Ascending aorta (tissue), 2 donors: ENCODE measurements around the gene PLD6. TPM values are rescaled to one million over a fixed set of nuclear protein-coding genes. Genes with fewer than 3 reads are reported as not detected.
"Not testable (repeated sequence)": the region's sequence is repeated elsewhere in the genome, so short reads cannot be mapped to it uniquely, and the experiment has no call there.

Experiments used
- DNase-seq, 2 donors: peaks; one replicate each; pipeline ENCODE4 v3.0.0-alpha.2; 2019; ENCODE audit warnings: low spot score in 2 of 2
- H3K27ac ChIP-seq, 2 donors: fragments of 200-600 bp; sonication (generic); one replicate each; pipeline ENCODE4 v1.5.1; 2016 to 2017; ENCODE audit warnings: mild to moderate bottlenecking in 1 of 2
- H3K27me3 ChIP-seq: fragments of 200-600 bp; sonication (generic); one replicate; pipeline ENCODE4 v1.5.1; 2017
- H3K36me3 ChIP-seq, 2 donors: fragments of 200-600 bp; sonication (generic); one replicate each; pipeline ENCODE4 v1.5.1; 2016
- H3K4me1 ChIP-seq, 2 donors: fragments of 200-600 bp; sonication (generic); one replicate each; pipeline ENCODE4 v1.5.1; 2016 to 2017; ENCODE audit warnings: mild to moderate bottlenecking in 1 of 2
- H3K4me3 ChIP-seq, 2 donors: fragments of 200-600 bp; sonication (generic); one replicate each; pipeline ENCODE4 v1.5.1; 2016 to 2017; ENCODE audit warnings: mild to moderate bottlenecking in 1 of 2
- H3K9me3 ChIP-seq, 2 donors: fragments of 200-600 bp; sonication (generic); one replicate each; pipeline ENCODE4 v1.5.1; 2016
- intact Hi-C: fragments of 100-400 bp; cut with DNase I; formaldehyde crosslinking; loops from one replicate; pipeline ENCODE4 v1.15.1; 2023
- total RNA-seq: library from RNA; depleted of rRNA; stranded (reverse); fragments of >200 nt; gene quantifications from one replicate; pipeline ENCODE4 v1.1.0, GENCODE V29; 2016
- TF ChIP-seq, protein P1 (sequence below), 3 experiments: fragments of 200-600 bp in 2 of 3; fragments of 450-650 bp in 1 of 3; sonication (generic) in 2 of 3; IDR thresholded peaks; one replicate each; pipeline ENCODE4 v1.5.1; 2016 to 2019; ENCODE audit warnings: antibody characterized with exemption in 3 of 3, mild to moderate bottlenecking in 1 of 3, moderate library complexity in 1 of 3

The PLD6 gene
- total RNA-seq, 1 donor from 2014 or later, result 0.32 TPM

DNA sequence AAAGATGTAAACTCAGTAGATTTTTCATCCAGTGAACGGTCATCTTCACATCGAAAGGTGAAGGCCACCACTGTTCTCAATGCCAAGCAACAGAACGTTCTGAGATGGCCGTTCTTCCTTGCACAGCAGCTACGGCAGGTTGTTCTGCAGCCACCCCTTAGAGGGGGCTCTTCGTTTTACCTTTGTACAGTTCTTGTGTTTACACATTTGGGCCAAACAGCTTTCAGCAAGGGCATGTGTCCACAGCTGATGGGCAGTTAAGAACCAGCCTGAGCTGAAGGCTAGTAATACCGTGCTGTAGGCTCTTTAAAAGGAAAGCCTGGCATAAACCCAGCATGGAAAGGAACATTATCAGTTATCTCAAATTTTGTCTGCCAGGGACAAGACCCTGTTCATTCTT lies 15.9 kb downstream of the PLD6 start:
- Histone ChIP-seq H3K4me1 (peaks cover 7 to 23% of the 10 kb centered on the region in 2 donors), H3K27ac (peak overlapping the region; percentile 61 to 70), H3K27me3 (no peaks in the 10 kb centered on the region), H3K4me3 (no peak overlapping the region), H3K9me3 (no peaks in the 10 kb centered on the region), H3K36me3 (peaks cover 9 to 27% of the 10 kb centered on the region in 2 donors)
- intact Hi-C loops, result loop anchor here (1.0 kb wide), 1 partner anchor 14 kb away; no protein-coding TSS in a partner anchor
- TF ChIP-seq, protein P1, sequence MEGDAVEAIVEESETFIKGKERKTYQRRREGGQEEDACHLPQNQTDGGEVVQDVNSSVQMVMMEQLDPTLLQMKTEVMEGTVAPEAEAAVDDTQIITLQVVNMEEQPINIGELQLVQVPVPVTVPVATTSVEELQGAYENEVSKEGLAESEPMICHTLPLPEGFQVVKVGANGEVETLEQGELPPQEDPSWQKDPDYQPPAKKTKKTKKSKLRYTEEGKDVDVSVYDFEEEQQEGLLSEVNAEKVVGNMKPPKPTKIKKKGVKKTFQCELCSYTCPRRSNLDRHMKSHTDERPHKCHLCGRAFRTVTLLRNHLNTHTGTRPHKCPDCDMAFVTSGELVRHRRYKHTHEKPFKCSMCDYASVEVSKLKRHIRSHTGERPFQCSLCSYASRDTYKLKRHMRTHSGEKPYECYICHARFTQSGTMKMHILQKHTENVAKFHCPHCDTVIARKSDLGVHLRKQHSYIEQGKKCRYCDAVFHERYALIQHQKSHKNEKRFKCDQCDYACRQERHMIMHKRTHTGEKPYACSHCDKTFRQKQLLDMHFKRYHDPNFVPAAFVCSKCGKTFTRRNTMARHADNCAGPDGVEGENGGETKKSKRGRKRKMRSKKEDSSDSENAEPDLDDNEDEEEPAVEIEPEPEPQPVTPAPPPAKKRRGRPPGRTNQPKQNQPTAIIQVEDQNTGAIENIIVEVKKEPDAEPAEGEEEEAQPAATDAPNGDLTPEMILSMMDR (IDR thresholded peaks at IDR 0.05), result no peak
- DNase-seq, result no peak

GRCh38 chr17:17189559-17189958 lies 16.6 kb downstream of the PLD6 start:
- TF ChIP-seq, protein P1 (IDR thresholded peaks at IDR 0.05), result no peak
- Histone ChIP-seq H3K27ac (peak overlapping the region; percentile 61 to 70), H3K36me3 (peaks cover 12 to 30% of the 10 kb centered on the region in 2 donors), H3K9me3 (no peaks in the 10 kb centered on the region), H3K27me3 (no peaks in the 10 kb centered on the region), H3K4me1 (peaks cover 7 to 23% of the 10 kb centered on the region in 2 donors), H3K4me3 (no peak overlapping the region)
- intact Hi-C loops, result no loop called here
- DNase-seq, result no peak

DNA sequence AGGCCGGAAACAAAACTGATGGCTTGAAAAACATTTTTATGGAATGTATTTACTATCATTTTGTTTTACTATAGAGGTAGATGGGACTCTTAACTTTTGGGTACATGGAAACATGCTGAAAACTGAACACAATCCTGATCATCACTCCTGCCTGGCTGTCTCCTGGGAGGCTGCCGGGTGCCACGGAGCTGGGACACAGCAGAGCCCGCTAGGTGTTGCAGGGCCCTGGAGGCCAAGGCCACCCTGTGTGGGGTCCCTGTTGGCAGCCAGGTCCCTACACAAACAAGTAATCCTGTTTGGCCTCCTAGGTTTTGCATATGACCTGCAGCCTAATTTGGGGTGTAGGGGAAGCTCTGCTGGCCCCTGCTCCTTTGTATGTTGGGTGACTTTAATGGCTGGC lies 17.5 kb downstream of the PLD6 start:
- Histone ChIP-seq H3K9me3 (no peaks in the 10 kb centered on the region), H3K36me3 (peaks cover 22 to 37% of the 10 kb centered on the region in 2 donors), H3K27ac (no peak overlapping the region), H3K4me3 (no peak overlapping the region), H3K27me3 (no peaks in the 10 kb centered on the region), H3K4me1 (peaks cover 7 to 23% of the 10 kb centered on the region in 2 donors)
- intact Hi-C loops, result no loop called here
- TF ChIP-seq, protein P1 (IDR thresholded peaks at IDR 0.05), result no peak
- no peak for DNase-seq

- Histone ChIP-seq H3K36me3 (peaks cover 34 to 54% of the 10 kb centered on the region in 2 donors), H3K4me3 (no peak overlapping the region), H3K9me3 (no peaks in the 10 kb centered on the region), H3K27me3 (no peaks in the 10 kb centered on the region), H3K27ac (peak overlapping the region in 1 of 2 donors; percentile 42), H3K4me1 (peaks cover 7 to 20% of the 10 kb centered on the region in 2 donors)
- DNase-seq, result no peak
- TF ChIP-seq, protein P1 (IDR thresholded peaks at IDR 0.05), result no peak
- intact Hi-C loops, result no loop called here
These were observed 19.3 kb downstream of the PLD6 start for GRCh38 chr17:17186551-17187505.

- Histone ChIP-seq H3K36me3 (peaks cover 34 to 60% of the 10 kb centered on the region in 2 donors), H3K4me3 (no peak overlapping the region), H3K4me1 (peaks cover 7 to 20% of the 10 kb centered on the region in 2 donors), H3K27me3 (no peaks in the 10 kb centered on the region), H3K27ac (peak overlapping the region in 1 of 2 donors; percentile 42), H3K9me3 (no peaks in the 10 kb centered on the region)
- intact Hi-C loops, result no loop called here
- no peak for DNase-seq
- TF ChIP-seq, protein P1 (IDR thresholded peaks at IDR 0.05), result no peak
These were observed 20.1 kb downstream of the PLD6 start for GRCh38 chr17:17186051-17186450.

- peaks cover 42 to 68% of the 10 kb centered on the region in 2 donors for H3K36me3 ChIP-seq
- H3K27ac ChIP-seq, intact Hi-C loops: not testable (repeated sequence)
These were observed 21.0 kb downstream of the PLD6 start for GRCh38 chr17:17184985-17185757.

More at GRCh38 chr17:17184985-17185757, 21.0 kb downstream of the PLD6 start:
- peaks cover 2 to 13% of the 10 kb centered on the region in 2 donors for H3K4me1 ChIP-seq
- H3K9me3 ChIP-seq, H3K27me3 ChIP-seq, DNase-seq, H3K4me3 ChIP-seq: not testable (repeated sequence)
